Measurements from ENCODE around the gene GLT1D1. TPM values are rescaled to one million over a fixed set of nuclear protein-coding genes. Genes with fewer than 3 reads are reported as not detected.
A peak's percentile ranks its signal among the peaks of the same experiment; 100 is the strongest.

Gene GLT1D1
- total RNA-seq, 1 donor from 2014 or later = 3.2 TPM

GRCh38 chr12:128872303-128872702, 19.0 kb downstream of the GLT1D1 start:
- intact Hi-C loops (cut with micrococcal nuclease) = no loop called here
- no peak for DNase-seq (ENCODE audit: low spot score)
- Mint-ChIP-seq H3K4me3 (ENCODE audit: low read depth) (no peak overlapping the region), H3K27ac (no peak overlapping the region), H3K36me3 (ENCODE audit: low read depth) (peaks cover 12% of the 10 kb centered on the region), H3K27me3 (ENCODE audit: low read depth) (no peaks in the 10 kb centered on the region), H3K9me3 (peaks cover 18% of the 10 kb centered on the region), H3K4me1 (ENCODE audit: low read depth) (peaks cover 2% of the 10 kb centered on the region)

GRCh38 chr12:128876559-128876958, 23.3 kb downstream of the GLT1D1 start:
- Mint-ChIP-seq H3K9me3 (peaks cover 29% of the 10 kb centered on the region), H3K4me3 (ENCODE audit: low read depth) (no peak overlapping the region), H3K36me3 (ENCODE audit: low read depth) (peaks cover 16% of the 10 kb centered on the region), H3K4me1 (ENCODE audit: low read depth) (peaks cover 1% of the 10 kb centered on the region), H3K27ac (no peak overlapping the region), H3K27me3 (ENCODE audit: low read depth) (peaks cover 1% of the 10 kb centered on the region)
- no peak for DNase-seq (ENCODE audit: low spot score)
- intact Hi-C loops (cut with micrococcal nuclease) = no loop called here

- H3K27ac Mint-ChIP-seq = no peak overlapping the region
- peaks cover 23% of the 10 kb centered on the region for H3K9me3 Mint-ChIP-seq
- intact Hi-C loops (cut with micrococcal nuclease) = no loop called here
- H3K27me3 Mint-ChIP-seq (ENCODE audit: low read depth) = peaks cover 1% of the 10 kb centered on the region
- H3K4me3 Mint-ChIP-seq (ENCODE audit: low read depth) = no peak overlapping the region
- no peak for DNase-seq (ENCODE audit: low spot score)
- H3K36me3 Mint-ChIP-seq (ENCODE audit: low read depth) = peaks cover 12% of the 10 kb centered on the region
- H3K4me1 Mint-ChIP-seq (ENCODE audit: low read depth) = no peaks in the 10 kb centered on the region
These were observed 26.9 kb downstream of the GLT1D1 start for GRCh38 chr12:128879898-128880764.

- intact Hi-C loops (cut with micrococcal nuclease) = no loop called here
- Mint-ChIP-seq H3K4me3 (ENCODE audit: low read depth) (no peak overlapping the region), H3K36me3 (ENCODE audit: low read depth) (no peaks in the 10 kb centered on the region), H3K27ac (no peak overlapping the region), H3K9me3 (no peaks in the 10 kb centered on the region), H3K4me1 (ENCODE audit: low read depth) (no peaks in the 10 kb centered on the region), H3K27me3 (ENCODE audit: low read depth) (peaks cover 6% of the 10 kb centered on the region)
- DNase-seq (ENCODE audit: low spot score) = no peak
These were observed 38.6 kb downstream of the GLT1D1 start for GRCh38 chr12:128891856-128892255.

GRCh38 chr12:128903236-128903635, 50.0 kb downstream of the GLT1D1 start:
- no peak overlapping the region for H3K27ac Mint-ChIP-seq
- no peak for DNase-seq (ENCODE audit: low spot score)
- H3K4me3 Mint-ChIP-seq (ENCODE audit: low read depth) = no peak overlapping the region
- H3K4me1 Mint-ChIP-seq (ENCODE audit: low read depth) = peaks cover 7% of the 10 kb centered on the region
- peaks cover 3% of the 10 kb centered on the region for H3K27me3 Mint-ChIP-seq (ENCODE audit: low read depth)
- H3K9me3 Mint-ChIP-seq = no peaks in the 10 kb centered on the region
- intact Hi-C loops (cut with micrococcal nuclease) = no loop called here
- no peaks in the 10 kb centered on the region for H3K36me3 Mint-ChIP-seq (ENCODE audit: low read depth)

DNA sequence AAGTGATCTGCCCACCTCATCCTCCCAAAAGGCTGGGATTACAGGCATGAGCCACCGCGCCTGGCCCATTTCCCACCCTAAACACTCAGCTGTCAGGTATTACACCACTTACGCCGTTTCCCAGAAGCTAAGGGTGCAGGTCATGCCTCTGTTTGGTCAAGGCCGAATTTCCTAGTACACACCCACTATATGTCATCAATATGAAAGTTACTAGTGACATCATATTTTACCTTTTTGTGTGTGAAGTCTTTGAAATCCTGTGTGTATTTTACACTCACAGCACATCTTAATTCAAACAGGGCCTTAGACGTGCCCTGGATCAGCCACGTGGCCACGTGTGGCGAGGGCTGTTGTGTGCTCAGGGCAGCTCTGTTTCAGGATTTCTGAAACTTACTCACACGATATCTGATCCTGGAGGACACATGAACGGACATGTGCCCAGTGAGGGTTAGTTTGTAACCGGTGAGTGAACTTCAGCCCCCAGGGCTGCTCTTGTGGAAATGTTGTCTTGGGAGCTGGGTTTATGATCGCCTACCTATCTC, 51.8 kb downstream of the GLT1D1 start:
- Mint-ChIP-seq H3K36me3 (ENCODE audit: low read depth) (no peaks in the 10 kb centered on the region), H3K27me3 (ENCODE audit: low read depth) (peaks cover 2% of the 10 kb centered on the region), H3K9me3 (no peaks in the 10 kb centered on the region), H3K4me1 (ENCODE audit: low read depth) (peaks cover 14% of the 10 kb centered on the region), H3K27ac (no peak overlapping the region), H3K4me3 (ENCODE audit: low read depth) (no peak overlapping the region)
- intact Hi-C loops (cut with micrococcal nuclease) = no loop called here
- DNase-seq (ENCODE audit: low spot score) = no peak

- Mint-ChIP-seq H3K27me3 (ENCODE audit: low read depth) (peaks cover 2% of the 10 kb centered on the region), H3K4me3 (ENCODE audit: low read depth) (no peak overlapping the region), H3K27ac (peak overlapping the region; percentile 26), H3K36me3 (ENCODE audit: low read depth) (no peaks in the 10 kb centered on the region), H3K4me1 (ENCODE audit: low read depth) (peaks cover 17% of the 10 kb centered on the region), H3K9me3 (no peaks in the 10 kb centered on the region)
- intact Hi-C loops (cut with micrococcal nuclease) = no loop called here
- DNase-seq (ENCODE audit: low spot score) = no peak
These were observed 53.3 kb downstream of the GLT1D1 start for GRCh38 chr12:128906485-128907137.

DNA sequence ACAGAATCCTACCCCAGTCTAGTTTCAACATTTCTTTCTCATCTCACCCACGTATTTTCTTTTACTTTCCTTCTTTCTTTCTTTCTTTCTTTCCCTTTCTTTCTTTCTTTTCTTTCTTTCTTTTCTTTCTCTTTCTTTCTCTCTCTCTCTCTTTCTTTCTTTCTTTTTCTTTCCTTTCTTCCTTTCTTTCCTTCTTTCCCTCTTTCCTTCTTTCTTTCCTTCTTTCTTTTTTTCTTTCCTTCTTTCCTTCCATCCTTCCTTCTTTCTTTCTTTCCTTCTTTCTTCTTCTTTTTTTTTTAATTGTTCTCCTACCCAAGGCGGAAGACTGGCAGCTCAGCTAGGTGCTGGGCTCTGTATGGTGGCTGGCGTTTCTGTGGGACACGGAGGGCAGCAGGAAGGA, 55.0 kb downstream of the GLT1D1 start:
- peaks cover 2% of the 10 kb centered on the region for H3K27me3 Mint-ChIP-seq (ENCODE audit: low read depth)
- H3K36me3 Mint-ChIP-seq (ENCODE audit: low read depth) = no peaks in the 10 kb centered on the region
- no peak overlapping the region for H3K4me3 Mint-ChIP-seq (ENCODE audit: low read depth)
- H3K9me3 Mint-ChIP-seq = no peaks in the 10 kb centered on the region
- intact Hi-C loops (cut with micrococcal nuclease) = no loop called here
- peak overlapping the region; percentile 7 for H3K27ac Mint-ChIP-seq
- DNase-seq (ENCODE audit: low spot score) = no peak
- H3K4me1 Mint-ChIP-seq (ENCODE audit: low read depth) = peaks cover 17% of the 10 kb centered on the region

- intact Hi-C loops (cut with micrococcal nuclease) = loop anchor here (10.0 kb wide), 1 partner anchor 1355 kb away; no protein-coding TSS in a partner anchor
- no peak overlapping the region for H3K27ac Mint-ChIP-seq
- peaks cover 27% of the 10 kb centered on the region for H3K4me1 Mint-ChIP-seq (ENCODE audit: low read depth)
- no peaks in the 10 kb centered on the region for H3K9me3 Mint-ChIP-seq
- peaks cover 2% of the 10 kb centered on the region for H3K27me3 Mint-ChIP-seq (ENCODE audit: low read depth)
- no peaks in the 10 kb centered on the region for H3K36me3 Mint-ChIP-seq (ENCODE audit: low read depth)
- H3K4me3 Mint-ChIP-seq (ENCODE audit: low read depth) = no peak overlapping the region
- no peak for DNase-seq (ENCODE audit: low spot score)
These were observed 56.4 kb downstream of the GLT1D1 start for GRCh38 chr12:128909653-128910052.

- intact Hi-C loops (cut with micrococcal nuclease) = loop anchor here (10.0 kb wide), 1 partner anchor 1356 kb away; no protein-coding TSS in a partner anchor
- DNase-seq (ENCODE audit: low spot score) = no peak
- Mint-ChIP-seq H3K4me3 (ENCODE audit: low read depth) (no peak overlapping the region), H3K27ac (no peak overlapping the region), H3K36me3 (ENCODE audit: low read depth) (no peaks in the 10 kb centered on the region), H3K9me3 (no peaks in the 10 kb centered on the region), H3K4me1 (ENCODE audit: low read depth) (peaks cover 31% of the 10 kb centered on the region), H3K27me3 (ENCODE audit: low read depth) (peaks cover 2% of the 10 kb centered on the region)
These were observed 57.4 kb downstream of the GLT1D1 start for GRCh38 chr12:128910629-128911028.

DNA sequence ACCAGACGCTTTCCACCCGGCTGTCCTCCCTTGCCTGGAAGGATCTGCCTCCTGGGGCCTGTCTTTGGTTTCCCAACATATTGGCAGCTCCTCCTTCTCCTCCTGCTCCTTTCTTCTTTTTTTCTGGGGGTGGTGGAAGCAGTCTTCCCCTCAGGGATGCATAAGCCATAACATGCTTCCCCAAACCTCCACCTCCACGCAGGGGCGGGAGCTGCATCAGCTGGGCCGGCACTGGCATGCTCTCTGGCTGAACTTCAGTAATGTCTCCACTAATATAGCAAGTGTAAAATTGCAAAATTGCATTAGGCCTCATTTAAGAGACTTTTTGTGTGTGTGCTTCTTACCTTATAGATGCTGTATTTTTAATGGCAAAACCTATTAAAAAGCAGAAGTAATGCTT, 58.6 kb downstream of the GLT1D1 start:
- Mint-ChIP-seq H3K27ac (no peak overlapping the region), H3K27me3 (ENCODE audit: low read depth) (peaks cover 2% of the 10 kb centered on the region), H3K36me3 (ENCODE audit: low read depth) (peaks cover 9% of the 10 kb centered on the region), H3K4me1 (ENCODE audit: low read depth) (peaks cover 39% of the 10 kb centered on the region), H3K9me3 (peaks cover 9% of the 10 kb centered on the region), H3K4me3 (ENCODE audit: low read depth) (no peak overlapping the region)
- intact Hi-C loops (cut with micrococcal nuclease) = loop anchor here (10.0 kb wide), 1 partner anchor 1357 kb away; no protein-coding TSS in a partner anchor
- no peak for DNase-seq (ENCODE audit: low spot score)

- Mint-ChIP-seq H3K9me3 (peaks cover 17% of the 10 kb centered on the region), H3K4me3 (ENCODE audit: low read depth) (peak overlapping the region; percentile 37), H3K4me1 (ENCODE audit: low read depth) (peaks cover 58% of the 10 kb centered on the region), H3K27me3 (ENCODE audit: low read depth) (no peaks in the 10 kb centered on the region), H3K36me3 (ENCODE audit: low read depth) (peaks cover 23% of the 10 kb centered on the region), H3K27ac (peak overlapping the region; percentile 84)
- intact Hi-C loops (cut with micrococcal nuclease) = loop anchor here (1.0 to 10.0 kb wide), 4 partner anchors 85 to 1360 kb away; partner anchors contain the start of gene SLC15A4
- peak; percentile 59 for DNase-seq (ENCODE audit: low spot score)
These were observed 61.8 kb downstream of the GLT1D1 start for GRCh38 chr12:128914908-128915563.
